Left ventricle myocardium inferior (tissue), 1 donor: ENCODE measurements around the gene SLAMF1. TPM values are rescaled to one million over a fixed set of nuclear protein-coding genes. Genes with fewer than 3 reads are reported as not detected.

Experiments
- DNase-seq: peaks from one replicate; pipeline ENCODE4 v3.0.0-alpha.2; 2020
- H3K27ac ChIP-seq: fragments of 200-600 bp; replicated peaks from 2 replicates; pipeline ENCODE4 v1.8.0; 2021
- H3K27me3 ChIP-seq: fragments of 200-600 bp; 2 replicates; pipeline ENCODE4 v1.8.0; 2021; ENCODE audit warnings: low read depth
- H3K36me3 ChIP-seq: fragments of 200-600 bp; 2 replicates; pipeline ENCODE4 v1.8.0; 2021
- H3K4me1 ChIP-seq: fragments of 200-600 bp; 2 replicates; pipeline ENCODE4 v1.8.0; 2021
- H3K4me3 ChIP-seq: fragments of 200-600 bp; 2 replicates; pipeline ENCODE4 v1.8.0; 2021; ENCODE audit warnings: mild to moderate bottlenecking, moderate library complexity
- H3K9me3 ChIP-seq: fragments of 200-600 bp; replicated peaks from 2 replicates; pipeline ENCODE4 v1.8.0; 2021
- CTCF ChIP-seq: fragments of 200-600 bp; IDR thresholded peaks from 2 replicates; pipeline ENCODE4 v1.8.0; 2021; ENCODE audit warnings: antibody characterized with exemption, mild to moderate bottlenecking, borderline replicate concordance
- intact Hi-C: fragments of 100-400 bp; cut with micrococcal nuclease; formaldehyde crosslinking; loops from one replicate; pipeline ENCODE4 v1.11.0; 2022
- total RNA-seq: library from RNA; stranded (reverse); fragmentation: NEBNext Ultra II Directional; extraction: Animal tissue kit (Norgen Biotek cat#: 25700); gene quantifications from one replicate; pipeline ENCODE4 v1.2.1, GENCODE V29; 2021
- donor health status: DM: no; HTN: yes; CAD: no; lungs with severe emphysema.

The SLAMF1 gene
- total RNA-seq, 1 donor from 2014 or later: not detected

- intact Hi-C loops: no loop called here
- Histone ChIP-seq H3K27ac (no peak overlapping the region), H3K9me3 (no peaks in the 10 kb centered on the region), H3K27me3 (peaks cover 30% of the 10 kb centered on the region), H3K4me1 (no peaks in the 10 kb centered on the region), H3K36me3 (no peaks in the 10 kb centered on the region), H3K4me3 (no peak overlapping the region)
- TF ChIP-seq CTCF: no peak
- DNase-seq: no peak
These were observed 31.2 kb downstream of the SLAMF1 start for GRCh38 chr1:160615660-160616059.

GRCh38 chr1:160614410-160614809 lies 32.4 kb downstream of the SLAMF1 start:
- H3K4me3 ChIP-seq: no peak overlapping the region
- H3K9me3 ChIP-seq: no peaks in the 10 kb centered on the region
- no peaks in the 10 kb centered on the region for H3K4me1 ChIP-seq
- TF ChIP-seq CTCF: no peak
- no peaks in the 10 kb centered on the region for H3K36me3 ChIP-seq
- H3K27me3 ChIP-seq: peaks cover 43% of the 10 kb centered on the region
- intact Hi-C loops: no loop called here
- H3K27ac ChIP-seq: no peak overlapping the region
- DNase-seq: no peak

- no peaks in the 10 kb centered on the region for H3K9me3 ChIP-seq
- H3K36me3 ChIP-seq: no peaks in the 10 kb centered on the region
- TF ChIP-seq CTCF: no peak
- intact Hi-C loops: no loop called here
- no peaks in the 10 kb centered on the region for H3K4me1 ChIP-seq
- H3K27ac ChIP-seq: no peak overlapping the region
- no peak overlapping the region for H3K4me3 ChIP-seq
- peaks cover 60% of the 10 kb centered on the region for H3K27me3 ChIP-seq
- DNase-seq: no peak
These were observed 34.1 kb downstream of the SLAMF1 start for GRCh38 chr1:160612613-160613218.

GRCh38 chr1:160610569-160611242 lies 36.1 kb downstream of the SLAMF1 start:
- no peaks in the 10 kb centered on the region for H3K36me3 ChIP-seq
- no peak for TF ChIP-seq CTCF
- no peaks in the 10 kb centered on the region for H3K9me3 ChIP-seq
- no peak overlapping the region for H3K27ac ChIP-seq
- H3K27me3 ChIP-seq: peaks cover 64% of the 10 kb centered on the region
- no peak overlapping the region for H3K4me3 ChIP-seq
- H3K4me1 ChIP-seq: no peaks in the 10 kb centered on the region
- intact Hi-C loops: no loop called here
- no peak for DNase-seq

GRCh38 chr1:160608941-160609340 lies 37.9 kb downstream of the SLAMF1 start:
- Histone ChIP-seq H3K27me3 (peaks cover 63% of the 10 kb centered on the region), H3K4me1 (no peaks in the 10 kb centered on the region), H3K9me3 (peaks cover 15% of the 10 kb centered on the region), H3K4me3 (no peak overlapping the region), H3K36me3 (no peaks in the 10 kb centered on the region), H3K27ac (no peak overlapping the region)
- intact Hi-C loops: loop anchor here (5.0 kb wide), 1 partner anchor 177 kb away; no protein-coding TSS in a partner anchor
- no peak for TF ChIP-seq CTCF
- DNase-seq: no peak
